Left renal cortex interstitium (tissue), 4 donors: ENCODE measurements around the gene MLLT11. TPM values are rescaled to one million over a fixed set of nuclear protein-coding genes. Genes with fewer than 3 reads are reported as not detected.
A peak's percentile ranks its signal among the peaks of the same experiment; 100 is the strongest.

Experiments used
- DNase-seq, 4 donors: peaks; one replicate each; pipeline ENCODE4 v3.0.0-alpha.2; 2013; ENCODE audit warnings: low read depth in 4 of 4, low spot score in 2 of 4, missing footprints in 1 of 4
- polyA plus RNA-seq, 4 donors: library from polyadenylated mRNA; unstranded; fragments of 120-200 nt; gene quantifications; one replicate each; pipeline ENCODE4 v1.2.1, GENCODE V29; 2013; ENCODE audit not compliant: insufficient read length in 4 of 4

The MLLT11 gene, protein sequence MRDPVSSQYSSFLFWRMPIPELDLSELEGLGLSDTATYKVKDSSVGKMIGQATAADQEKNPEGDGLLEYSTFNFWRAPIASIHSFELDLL
- 10 to 100 TPM; 24.0 to 26.1 (median 24.6) TPM for polyA plus RNA-seq

DNA sequence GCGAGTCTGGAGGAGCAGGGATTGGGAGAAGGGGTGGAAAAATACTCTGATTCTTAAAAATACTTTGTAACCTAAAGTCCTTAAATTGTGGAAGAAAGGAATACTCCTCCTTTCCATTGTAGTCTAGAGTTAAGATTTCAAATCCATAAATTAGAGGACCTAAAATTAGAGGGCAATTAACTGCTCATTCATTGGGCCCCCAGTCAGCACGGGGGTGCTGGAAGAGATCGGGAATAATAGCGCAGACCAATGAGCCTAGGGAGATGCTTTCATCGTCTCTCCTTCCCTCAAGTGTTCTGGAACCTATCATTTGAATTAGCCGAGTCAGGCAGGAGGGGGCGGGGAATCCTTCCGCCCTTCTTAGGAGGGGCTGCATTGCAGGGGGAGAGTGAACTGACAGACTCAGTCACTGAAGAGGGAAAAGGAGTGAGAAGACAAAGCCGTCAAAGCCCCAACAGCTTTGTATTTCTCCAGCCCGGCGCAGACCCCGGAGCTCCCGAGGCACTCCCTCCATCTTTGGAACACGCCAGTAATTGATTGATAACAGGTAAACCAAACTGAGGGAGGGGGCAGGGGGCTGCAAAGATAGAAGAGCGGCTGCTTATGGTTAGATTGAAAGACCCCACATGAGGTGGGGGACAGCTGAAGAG, at the start of gene MLLT11:
Gene MLLT11, plus strand, starts transcription at position 391 of the 650 bp plus-strand sequence. CDS start 6,828 bp downstream, outside the sequence.
- DNase-seq, result peak; percentile 69 to 84 (median 79)

DNA sequence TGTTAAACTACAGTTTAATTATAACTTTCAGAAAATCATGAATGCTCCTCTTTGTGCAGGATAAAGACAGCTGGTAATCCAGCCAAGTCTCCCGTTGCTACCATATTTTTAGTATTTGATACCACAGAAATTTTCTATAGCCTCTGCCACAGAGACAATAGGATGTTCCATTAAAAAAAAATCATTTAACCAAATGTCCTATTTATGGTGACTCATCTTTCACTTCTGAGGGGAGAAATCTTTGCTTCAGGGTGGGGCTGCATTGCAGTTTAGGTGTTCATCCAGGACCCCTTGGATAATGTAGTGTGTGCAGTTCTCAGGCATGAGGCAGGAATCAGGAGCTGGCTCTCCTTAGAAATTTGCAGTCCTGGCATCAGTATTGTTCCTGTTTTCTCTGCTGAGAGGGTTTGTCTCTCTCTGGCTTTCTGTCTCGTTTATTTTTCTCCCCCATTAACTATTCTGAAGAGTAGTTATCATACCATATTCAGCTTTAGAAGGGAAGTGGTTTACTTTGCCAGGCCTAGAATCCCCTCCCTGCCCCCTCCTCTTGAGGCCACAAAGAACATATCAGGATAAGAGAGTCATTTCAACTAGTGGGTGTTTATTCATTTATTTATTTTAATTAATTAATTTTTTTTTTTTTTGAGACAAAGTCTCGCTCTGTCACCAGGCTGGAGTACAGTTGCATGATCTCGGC, 48.9 kb upstream of the MLLT11 start:
- no peak for DNase-seq

DNA sequence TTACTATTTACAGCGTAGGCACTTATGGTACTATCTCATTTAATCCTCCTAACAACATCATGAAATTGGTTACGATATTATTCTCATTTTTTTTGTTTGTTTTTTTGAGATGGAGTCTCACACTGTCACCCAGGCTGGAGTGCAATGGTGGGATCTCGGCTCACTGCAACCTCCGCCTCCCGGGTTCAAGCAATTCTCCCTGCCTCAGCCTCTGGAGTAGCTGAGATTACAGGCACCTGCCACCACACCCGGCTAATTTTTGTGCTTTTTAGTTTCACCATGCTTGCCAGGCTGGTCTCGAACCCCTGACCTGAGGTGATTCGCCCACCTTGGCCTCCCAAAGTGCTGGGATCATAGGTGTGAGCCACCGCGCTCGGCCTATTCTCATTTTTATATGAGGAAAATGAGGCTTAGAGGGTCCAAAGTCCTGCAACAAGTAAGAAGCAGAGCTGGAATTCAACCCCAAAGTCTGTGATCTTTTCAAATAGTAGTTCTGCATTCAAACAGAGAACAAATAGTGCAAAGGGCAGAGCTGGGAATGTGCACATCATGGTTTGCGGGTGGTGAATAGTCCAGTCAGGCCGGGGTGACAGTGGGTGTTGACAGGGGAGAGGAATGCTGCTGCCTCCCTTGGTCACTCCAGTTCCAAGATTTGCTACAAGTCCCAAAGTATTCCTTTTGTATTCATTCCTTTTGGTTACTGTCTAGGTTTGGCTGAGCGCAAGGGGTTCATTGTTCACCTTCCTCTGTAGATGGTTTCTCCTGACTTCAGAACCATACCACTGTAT, 47.3 kb upstream of the MLLT11 start:
- DNase-seq, result no peak

DNA sequence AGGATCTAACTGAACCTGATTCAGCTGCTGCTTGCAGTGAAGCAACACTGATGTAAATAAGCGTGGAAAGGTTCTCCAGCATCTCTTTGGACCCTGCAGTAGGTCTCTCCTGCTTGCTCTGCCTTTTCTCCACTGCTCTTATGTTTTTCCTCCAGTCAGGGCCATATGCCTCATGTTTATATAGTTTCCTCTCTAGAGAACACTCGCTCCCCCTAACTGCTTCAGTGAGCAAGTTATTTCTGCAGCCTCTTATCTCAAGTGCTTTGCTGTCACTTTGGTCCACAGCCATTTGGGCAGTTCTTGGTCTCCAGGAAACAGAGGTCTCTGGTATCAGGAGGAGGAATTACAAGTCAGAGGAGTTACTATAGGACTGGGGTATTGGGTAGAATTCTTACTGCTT, 46.7 kb upstream of the MLLT11 start:
- peak in 2 of 4 donors; percentile 58 to 75 for DNase-seq

DNA sequence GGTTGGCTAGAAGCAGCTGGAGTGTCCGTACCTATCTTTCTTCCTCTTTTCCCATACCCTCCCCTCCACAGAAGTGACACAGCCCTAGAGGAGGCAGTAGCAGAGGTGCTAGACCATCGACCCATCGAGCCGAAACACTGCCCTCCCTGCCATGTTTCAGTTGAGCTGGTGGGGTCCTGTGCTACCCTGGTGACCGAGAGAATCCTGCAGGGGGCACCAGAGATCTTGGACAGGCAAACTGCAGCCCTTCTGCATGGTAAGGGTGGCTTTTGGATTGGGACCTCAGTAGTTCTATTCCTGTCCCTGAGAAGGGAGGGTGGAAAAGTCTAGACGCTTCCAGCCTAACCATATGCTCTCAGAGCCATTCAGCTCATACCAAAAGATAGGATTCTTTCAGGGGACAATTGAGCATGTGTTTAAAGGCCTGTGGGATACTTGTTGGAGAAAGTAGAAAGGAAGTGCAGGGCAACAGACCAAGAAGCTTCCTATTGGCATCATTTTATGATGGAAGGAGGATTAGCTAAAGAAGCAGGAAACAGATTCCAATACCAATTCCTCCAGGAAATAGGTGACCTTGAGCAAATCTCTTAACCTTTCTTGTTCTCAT, 35.6 kb upstream of the MLLT11 start:
- DNase-seq, result peak in 1 of 4 donors; percentile 53

DNA sequence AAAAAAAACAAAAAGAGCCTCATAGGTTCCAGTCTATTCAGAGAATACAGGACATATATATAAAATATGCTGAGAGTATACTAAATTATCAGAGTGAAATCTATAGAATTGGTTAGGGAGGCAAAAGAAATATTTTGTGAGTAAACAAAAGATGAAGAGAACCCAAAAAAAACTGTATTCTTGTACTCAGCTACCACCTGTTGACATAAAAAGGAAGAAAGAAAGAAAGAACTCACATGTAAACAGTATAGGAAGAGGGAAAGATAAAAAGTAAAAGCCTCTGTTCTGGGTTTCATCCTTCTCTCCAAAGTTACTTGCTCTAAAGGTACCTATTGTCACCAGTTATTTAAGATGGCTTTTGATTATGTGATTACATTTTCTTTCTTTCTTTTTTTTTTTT, 33.7 kb upstream of the MLLT11 start:
- DNase-seq, result no peak

DNA sequence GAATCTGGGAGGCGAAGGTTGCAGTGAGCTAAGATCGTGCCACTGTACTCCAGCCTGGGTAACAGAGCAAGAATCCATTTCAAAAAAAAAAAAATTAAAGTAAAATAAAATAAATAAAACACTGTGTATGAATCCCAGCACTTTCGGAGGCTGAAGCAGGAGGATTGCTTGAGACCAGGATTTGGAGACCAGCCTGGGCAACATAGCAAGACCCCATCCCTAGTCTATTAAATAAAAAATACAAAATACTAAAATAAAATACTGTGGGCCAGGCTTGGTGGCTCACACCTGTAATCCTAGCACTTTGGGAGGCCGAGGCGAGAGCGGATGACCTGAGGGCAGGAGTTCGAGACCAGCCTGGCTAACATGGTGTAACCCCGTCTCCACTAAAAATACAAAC, 28.0 kb upstream of the MLLT11 start:
- DNase-seq, result no peak

DNA sequence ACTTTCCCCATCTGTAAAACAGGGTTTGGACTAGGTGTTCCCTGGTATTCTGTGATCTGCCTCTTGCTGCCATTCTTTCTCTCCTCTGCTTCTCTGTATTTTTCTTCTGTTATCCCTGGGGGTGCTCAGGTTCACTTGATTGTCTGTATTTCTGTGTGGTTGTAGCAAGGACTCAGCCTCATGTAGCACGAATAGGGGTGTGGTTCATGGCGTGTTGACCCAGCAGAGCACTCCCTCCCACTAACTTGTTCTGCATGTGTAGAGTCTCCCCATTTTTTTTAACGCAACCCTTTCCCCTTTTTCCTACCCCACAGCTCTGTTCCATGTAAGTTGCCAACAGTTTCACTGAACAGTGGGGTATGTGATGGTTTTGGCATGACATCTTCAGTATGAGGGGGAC, 25.0 kb upstream of the MLLT11 start:
- DNase-seq, result no peak

DNA sequence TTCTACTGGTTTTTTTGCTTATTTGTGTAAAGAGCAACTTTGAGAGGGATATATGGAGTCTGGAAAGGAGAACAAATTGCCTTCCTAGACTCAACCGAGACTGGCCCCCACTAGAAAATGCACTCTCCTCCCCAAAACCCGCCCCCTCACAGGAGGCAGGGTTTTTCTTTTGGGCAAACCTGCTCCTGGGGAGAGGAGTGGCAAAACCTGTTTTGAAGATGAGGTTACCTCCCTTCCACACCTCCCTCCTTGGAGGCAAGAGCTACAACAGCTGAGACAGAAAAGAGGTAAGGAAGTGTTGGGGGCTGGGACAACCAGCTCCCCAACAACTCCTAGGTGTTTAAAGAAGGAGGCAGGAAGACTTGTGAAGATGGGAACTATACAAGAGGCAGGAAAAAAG, 23.8 kb upstream of the MLLT11 start, which contains the start of gene BNIPL:
Gene BNIPL, plus strand, starts transcription at position 231 of the 400 bp plus-strand sequence. Its CDS starts 140 bp downstream, at position 371.
- DNase-seq, result no peak

DNA sequence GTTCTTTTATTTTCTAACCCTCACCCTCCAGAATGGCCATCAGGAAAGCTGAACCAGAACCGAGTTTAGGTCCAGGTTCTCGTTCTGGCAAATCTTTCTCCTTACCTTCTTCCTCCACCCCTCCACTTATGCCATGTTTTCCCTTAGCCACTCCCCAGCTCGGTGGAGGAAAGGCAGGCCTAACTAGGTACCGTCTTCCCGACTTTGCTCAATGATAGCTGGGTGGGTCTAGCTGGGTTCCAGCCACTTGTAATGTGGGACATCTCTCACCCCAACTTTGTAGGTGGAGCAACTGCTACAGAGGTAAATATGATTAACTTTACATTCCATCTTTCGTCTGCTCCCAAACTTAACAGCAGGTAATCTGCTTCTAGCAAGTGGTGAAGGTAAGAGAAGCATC, 23.2 kb upstream of the MLLT11 start:
- no peak for DNase-seq

DNA sequence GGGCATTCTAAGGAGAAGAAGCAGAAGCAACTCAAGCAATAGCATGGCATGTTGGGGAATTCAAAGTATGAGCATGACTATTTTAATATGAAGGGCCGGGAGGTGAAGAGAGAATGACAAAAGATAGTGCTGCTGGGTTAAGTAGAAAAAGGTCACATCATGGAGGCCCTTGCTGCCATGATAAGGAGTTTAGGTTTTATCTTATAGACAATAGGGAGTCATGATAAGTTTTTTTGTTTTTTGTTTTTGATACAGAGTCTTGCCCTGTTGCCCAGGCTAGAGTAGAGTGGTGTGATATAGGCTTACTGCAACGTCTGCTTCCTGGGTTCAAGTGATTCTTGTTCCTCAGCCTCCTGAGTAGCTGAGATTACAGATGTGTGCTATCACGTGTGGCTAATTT, 20.7 kb upstream of the MLLT11 start:
- no peak for DNase-seq

DNA sequence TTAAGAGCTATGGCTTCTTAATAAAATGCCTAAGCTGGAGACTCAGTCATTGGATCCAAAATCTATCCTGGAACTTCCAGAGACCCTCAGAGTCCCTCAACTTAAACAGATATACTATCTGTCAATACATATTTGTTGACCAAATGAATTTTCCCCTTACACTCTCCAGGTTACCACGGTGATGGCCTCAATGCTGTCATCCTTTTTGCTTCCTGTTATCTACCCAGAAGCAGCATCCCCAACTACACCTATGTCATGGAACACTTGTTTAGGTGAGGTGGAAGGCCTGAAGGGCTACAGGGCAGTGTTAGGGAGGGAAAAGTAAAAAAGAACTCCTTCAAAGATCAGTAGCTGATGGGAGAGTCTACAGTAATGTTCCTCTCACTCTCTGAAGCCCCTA, 17.0 kb upstream of the MLLT11 start:
- no peak for DNase-seq

DNA sequence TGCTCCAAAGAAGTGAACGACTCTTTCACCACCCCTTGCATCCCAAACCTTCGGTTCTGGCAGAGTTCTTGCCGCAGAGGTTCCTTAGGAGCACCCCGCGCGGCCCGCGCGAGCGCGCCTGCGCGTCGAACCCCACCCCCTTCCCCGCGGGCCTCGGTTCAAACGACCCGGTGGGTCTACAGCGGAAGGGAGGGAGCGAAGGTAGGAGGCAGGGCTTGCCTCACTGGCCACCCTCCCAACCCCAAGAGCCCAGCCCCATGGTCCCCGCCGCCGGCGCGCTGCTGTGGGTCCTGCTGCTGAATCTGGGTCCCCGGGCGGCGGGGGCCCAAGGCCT, 12.6 kb upstream of the MLLT11 start, which contains the start of gene C1orf56:
Gene C1orf56, plus strand, starts transcription at position 161 of the 334 bp plus-strand sequence. Its CDS starts 97 bp downstream, at position 258.
- DNase-seq, result peak in 2 of 4 donors; percentile 64 to 71

DNA sequence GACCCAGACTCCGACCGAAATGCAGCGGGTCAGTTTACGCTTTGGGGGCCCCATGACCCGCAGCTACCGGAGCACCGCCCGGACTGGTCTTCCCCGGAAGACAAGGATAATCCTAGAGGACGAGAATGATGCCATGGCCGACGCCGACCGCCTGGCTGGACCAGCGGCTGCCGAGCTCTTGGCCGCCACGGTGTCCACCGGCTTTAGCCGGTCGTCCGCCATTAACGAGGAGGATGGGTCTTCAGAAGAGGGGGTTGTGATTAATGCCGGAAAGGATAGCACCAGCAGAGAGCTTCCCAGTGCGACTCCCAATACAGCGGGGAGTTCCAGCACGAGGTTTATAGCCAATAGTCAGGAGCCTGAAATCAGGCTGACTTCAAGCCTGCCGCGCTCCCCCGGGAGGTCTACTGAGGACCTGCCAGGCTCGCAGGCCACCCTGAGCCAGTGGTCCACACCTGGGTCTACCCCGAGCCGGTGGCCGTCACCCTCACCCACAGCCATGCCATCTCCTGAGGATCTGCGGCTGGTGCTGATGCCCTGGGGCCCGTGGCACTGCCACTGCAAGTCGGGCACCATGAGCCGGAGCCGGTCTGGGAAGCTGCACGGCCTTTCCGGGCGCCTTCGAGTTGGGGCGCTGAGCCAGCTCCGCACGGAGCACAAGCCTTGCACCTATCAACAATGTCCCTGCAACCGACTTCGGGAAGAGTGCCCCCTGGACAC, 12.1 kb upstream of the MLLT11 start:
- peak in 1 of 4 donors; percentile 62 for DNase-seq

DNA sequence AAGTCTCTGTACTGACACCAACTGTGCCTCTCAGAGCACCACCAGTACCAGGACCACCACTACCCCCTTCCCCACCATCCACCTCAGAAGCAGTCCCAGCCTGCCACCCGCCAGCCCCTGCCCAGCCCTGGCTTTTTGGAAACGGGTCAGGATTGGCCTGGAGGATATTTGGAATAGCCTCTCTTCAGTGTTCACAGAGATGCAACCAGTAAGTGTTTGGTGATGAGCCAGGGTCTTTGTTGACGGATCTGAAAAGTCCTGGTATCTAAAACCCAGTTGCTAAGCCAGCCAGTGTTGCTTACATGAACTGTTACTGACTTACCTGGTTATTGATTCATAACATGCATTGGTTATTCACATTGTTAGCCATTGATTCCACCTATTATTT, 11.6 kb upstream of the MLLT11 start:
- no peak for DNase-seq

DNA sequence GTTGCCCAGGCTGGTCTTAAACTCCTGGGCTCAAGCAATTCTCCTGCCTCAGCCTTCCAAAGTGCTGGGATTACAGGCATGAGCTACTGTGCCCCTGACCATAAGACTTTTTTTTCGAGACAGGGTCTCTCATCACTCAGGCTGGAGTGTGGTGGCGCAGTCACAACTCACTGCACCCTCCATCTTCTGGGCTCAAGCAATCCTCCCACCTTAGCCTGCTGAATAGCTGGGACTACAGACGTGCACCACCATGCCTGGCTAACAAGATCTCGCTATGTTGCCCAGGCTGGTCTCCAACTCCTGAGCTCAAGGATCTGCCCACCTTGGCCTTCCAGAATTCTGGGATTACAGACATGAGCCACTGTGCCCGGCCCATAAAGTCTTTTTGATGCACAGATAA, 10.7 kb upstream of the MLLT11 start:
- DNase-seq, result no peak

DNA sequence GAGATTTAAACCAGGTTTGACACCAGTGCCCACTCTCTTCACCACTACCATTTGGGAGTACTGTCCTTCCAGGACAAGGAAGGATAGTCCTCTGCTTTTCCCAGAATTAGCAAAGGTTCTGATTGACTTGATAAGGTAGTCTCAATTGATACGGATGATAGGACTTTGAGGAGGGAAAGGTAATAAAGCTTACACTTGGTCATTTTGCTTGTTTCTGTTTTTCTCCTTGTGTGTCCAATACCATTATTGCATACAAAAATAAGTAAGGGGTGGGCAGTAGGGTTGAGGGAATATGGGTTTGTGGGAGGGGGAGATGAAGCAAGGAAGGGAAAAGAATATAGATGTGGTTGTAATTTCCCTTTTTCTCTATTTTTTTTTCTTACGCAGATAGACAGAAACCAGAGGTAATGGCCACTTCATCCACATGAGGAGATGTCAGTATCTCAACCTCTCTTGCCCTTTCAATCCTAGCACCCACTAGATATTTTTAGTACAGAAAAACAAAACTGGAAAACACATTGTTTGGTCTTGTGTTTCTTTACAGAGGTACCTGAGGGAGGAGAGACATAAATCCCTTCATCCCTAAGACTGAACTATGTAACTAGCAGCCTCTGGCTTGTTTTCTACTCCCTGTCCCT, 10.0 kb upstream of the MLLT11 start:
- no peak for DNase-seq

DNA sequence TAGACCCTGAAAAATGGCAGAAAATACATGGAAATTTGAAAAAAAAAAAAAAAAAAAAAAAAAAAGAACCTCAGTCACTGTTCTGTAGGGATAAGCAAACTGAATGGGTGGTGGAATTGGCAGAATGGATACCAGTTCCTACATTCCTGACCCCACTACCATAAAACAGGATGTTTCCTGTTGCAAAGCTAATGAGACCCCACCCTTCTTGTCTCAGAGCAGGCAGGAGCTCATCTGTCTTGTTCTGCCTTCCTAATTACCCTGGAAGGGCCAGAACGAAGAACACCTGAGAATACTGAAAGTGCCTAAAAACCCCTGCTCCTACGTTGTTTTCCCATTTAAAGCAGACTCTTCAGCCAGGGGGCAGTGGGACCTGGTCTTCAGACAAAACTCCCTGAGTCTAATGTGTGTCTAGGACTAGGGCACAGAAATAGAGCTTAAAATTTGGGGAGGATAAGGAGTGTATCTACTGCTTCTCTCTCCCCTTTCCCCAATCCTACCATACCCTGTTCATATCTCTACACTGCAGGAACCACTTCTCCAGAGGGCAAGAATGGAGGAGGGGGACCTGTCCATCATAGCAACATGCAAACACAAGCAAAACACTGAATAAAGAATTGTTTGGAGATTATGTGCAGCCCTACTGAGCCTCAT, 8.7 kb upstream of the MLLT11 start:
- DNase-seq, result no peak

DNA sequence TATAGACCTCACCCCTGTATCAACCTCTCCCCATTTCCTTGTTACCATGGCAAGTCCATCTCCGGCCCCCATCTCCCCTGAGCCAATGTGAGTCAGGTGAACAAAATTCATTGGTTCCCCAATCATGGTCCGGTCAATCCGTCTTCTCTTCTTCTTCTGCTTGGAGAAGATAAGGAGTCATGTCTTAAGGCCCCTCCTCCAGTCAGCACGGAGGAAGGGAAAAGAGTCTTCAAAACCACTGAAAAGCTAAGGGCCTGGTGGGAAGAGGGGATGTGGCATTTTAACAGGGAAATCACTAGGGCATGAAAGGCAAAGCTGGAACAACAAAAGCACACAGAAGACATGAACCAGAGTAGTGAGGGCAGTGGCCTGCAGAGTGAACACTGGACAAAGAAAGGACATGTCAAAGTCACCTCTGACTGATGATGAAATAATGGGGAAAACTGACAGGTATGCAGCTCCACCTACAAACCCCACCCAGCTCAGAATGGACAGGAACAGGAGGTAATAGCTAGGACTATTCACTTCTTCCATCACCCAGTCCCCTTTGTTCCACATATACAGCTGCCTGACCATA, 5.1 kb upstream of the MLLT11 start:
- no peak for DNase-seq
